Measurements from ENCODE around the gene CD2AP. TPM values are rescaled to one million over a fixed set of nuclear protein-coding genes. Genes with fewer than 3 reads are reported as not detected.

The CD2AP gene
- total RNA-seq, 1 donor from 2014 or later = 47.8 TPM

GRCh38 chr6:47567586-47567985, 90.0 kb downstream of the CD2AP start:
- no peaks in the 10 kb centered on the region for H3K36me3 ChIP-seq (ENCODE audit: control insufficient read depth, insufficient read depth, low read length)
- H3K27me3 ChIP-seq (ENCODE audit: control insufficient read depth, insufficient read depth, low read length) = no peaks in the 10 kb centered on the region
- TF ChIP-seq, protein P1, sequence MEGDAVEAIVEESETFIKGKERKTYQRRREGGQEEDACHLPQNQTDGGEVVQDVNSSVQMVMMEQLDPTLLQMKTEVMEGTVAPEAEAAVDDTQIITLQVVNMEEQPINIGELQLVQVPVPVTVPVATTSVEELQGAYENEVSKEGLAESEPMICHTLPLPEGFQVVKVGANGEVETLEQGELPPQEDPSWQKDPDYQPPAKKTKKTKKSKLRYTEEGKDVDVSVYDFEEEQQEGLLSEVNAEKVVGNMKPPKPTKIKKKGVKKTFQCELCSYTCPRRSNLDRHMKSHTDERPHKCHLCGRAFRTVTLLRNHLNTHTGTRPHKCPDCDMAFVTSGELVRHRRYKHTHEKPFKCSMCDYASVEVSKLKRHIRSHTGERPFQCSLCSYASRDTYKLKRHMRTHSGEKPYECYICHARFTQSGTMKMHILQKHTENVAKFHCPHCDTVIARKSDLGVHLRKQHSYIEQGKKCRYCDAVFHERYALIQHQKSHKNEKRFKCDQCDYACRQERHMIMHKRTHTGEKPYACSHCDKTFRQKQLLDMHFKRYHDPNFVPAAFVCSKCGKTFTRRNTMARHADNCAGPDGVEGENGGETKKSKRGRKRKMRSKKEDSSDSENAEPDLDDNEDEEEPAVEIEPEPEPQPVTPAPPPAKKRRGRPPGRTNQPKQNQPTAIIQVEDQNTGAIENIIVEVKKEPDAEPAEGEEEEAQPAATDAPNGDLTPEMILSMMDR (IDR thresholded peaks at IDR 0.05; ENCODE audit: insufficient read depth, low read length, poor library complexity, severe bottlenecking) = no peak
- DNase-seq (ENCODE audit: low read depth) = no peak
- no peak overlapping the region for H3K4me3 ChIP-seq (ENCODE audit: low read depth, low read length)

DNA sequence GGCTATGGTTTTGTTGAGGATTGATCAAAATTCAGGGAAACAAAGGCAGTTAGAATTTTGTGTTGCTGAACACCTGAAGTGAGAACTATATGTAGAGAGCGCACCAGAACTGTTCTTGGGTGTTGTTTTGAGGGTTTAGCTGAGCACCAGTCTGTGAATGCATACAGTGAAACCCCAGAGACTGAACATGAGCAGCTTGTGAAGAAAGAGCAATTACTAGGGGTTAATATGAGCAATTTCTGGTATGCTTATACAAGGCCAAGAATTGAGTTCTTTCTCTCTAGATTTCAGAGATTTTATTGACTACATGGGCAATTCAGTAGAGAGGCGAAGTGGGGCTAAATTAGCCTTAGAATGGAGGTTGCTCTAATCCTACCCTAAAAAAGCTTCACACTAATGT, 93.9 kb downstream of the CD2AP start:
- no peak for DNase-seq (ENCODE audit: low read depth)
- TF ChIP-seq, protein P1 (IDR thresholded peaks at IDR 0.05; ENCODE audit: insufficient read depth, low read length, poor library complexity, severe bottlenecking) = no peak
- Histone ChIP-seq H3K27me3 (ENCODE audit: control insufficient read depth, insufficient read depth, low read length) (no peaks in the 10 kb centered on the region), H3K36me3 (ENCODE audit: control insufficient read depth, insufficient read depth, low read length) (no peaks in the 10 kb centered on the region), H3K4me3 (ENCODE audit: low read depth, low read length) (no peak overlapping the region)

DNA sequence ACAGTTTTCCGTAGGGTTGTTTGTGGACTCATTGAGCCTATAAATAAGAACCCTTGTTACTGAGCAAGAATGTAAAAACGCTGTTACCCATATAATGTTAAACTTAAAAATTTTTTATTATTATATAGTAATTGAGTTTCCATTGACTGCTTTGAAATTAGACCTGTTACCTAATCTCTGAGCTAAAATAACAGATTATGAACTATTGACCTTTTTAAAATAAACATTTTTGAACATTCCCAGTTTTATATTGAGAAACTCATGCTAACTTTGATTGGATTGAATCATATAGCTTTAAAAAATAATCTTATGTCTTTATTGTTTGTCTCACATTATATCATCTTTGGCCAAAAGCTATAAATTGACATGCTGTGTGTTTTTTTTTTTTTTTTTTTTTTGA, 95.5 kb downstream of the CD2AP start:
- H3K4me3 ChIP-seq (ENCODE audit: low read depth, low read length) = no peak overlapping the region
- TF ChIP-seq, protein P1 (IDR thresholded peaks at IDR 0.05; ENCODE audit: insufficient read depth, low read length, poor library complexity, severe bottlenecking) = no peak
- no peaks in the 10 kb centered on the region for H3K36me3 ChIP-seq (ENCODE audit: control insufficient read depth, insufficient read depth, low read length)
- H3K27me3 ChIP-seq (ENCODE audit: control insufficient read depth, insufficient read depth, low read length) = no peaks in the 10 kb centered on the region
- no peak for DNase-seq (ENCODE audit: low read depth)

GRCh38 chr6:47574789-47575188, 97.2 kb downstream of the CD2AP start:
- Histone ChIP-seq H3K4me3 (ENCODE audit: low read depth, low read length) (no peak overlapping the region), H3K36me3 (ENCODE audit: control insufficient read depth, insufficient read depth, low read length) (peaks cover 2% of the 10 kb centered on the region), H3K27me3 (ENCODE audit: control insufficient read depth, insufficient read depth, low read length) (no peaks in the 10 kb centered on the region)
- no peak for DNase-seq (ENCODE audit: low read depth)
- TF ChIP-seq, protein P1 (IDR thresholded peaks at IDR 0.05; ENCODE audit: insufficient read depth, low read length, poor library complexity, severe bottlenecking) = no peak

DNA sequence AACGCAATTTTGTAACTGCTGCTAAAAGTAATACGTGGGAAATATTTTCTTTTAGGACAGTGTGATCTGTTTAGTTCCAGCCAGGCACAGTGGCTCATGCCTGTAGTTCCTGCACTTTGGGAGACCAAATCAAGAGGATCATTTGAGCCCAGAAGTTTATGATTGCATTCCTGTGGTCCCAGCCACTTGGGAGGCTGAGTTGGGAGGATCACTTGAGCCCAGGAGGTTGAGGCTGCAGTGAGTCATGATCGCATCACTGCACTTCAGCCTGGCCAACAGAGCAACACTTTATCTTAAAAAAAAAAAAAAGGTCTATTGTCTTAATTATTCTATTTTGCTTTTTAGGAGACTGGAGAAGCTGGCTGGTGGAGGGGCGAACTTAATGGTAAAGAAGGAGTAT, 101.5 kb downstream of the CD2AP start:
- TF ChIP-seq, protein P1 (IDR thresholded peaks at IDR 0.05; ENCODE audit: insufficient read depth, low read length, poor library complexity, severe bottlenecking) = no peak
- DNase-seq (ENCODE audit: low read depth) = no peak
- no peaks in the 10 kb centered on the region for H3K27me3 ChIP-seq (ENCODE audit: control insufficient read depth, insufficient read depth, low read length)
- H3K36me3 ChIP-seq (ENCODE audit: control insufficient read depth, insufficient read depth, low read length) = peaks cover 2% of the 10 kb centered on the region
- no peak overlapping the region for H3K4me3 ChIP-seq (ENCODE audit: low read depth, low read length)

DNA sequence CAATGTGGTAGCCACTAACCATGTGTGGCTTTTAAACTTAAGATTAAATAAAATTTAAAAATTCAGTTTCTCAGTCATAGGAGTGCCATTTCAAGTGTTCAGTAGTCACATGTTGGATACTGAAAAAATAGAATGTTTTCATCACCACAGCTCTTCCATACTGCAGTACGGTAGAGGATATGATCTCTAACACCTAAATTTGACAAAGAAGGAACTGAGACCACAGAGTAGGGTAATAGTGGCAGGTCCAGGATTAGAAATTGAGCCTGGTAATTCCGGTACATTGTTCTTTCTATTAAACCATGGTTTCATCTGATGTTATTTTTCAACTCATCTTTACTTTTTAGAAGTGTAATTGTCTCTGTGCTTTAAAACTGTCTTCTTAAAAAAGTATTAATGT, 104.0 kb downstream of the CD2AP start:
- Histone ChIP-seq H3K36me3 (ENCODE audit: control insufficient read depth, insufficient read depth, low read length) (peaks cover 2% of the 10 kb centered on the region), H3K4me3 (ENCODE audit: low read depth, low read length) (no peak overlapping the region), H3K27me3 (ENCODE audit: control insufficient read depth, insufficient read depth, low read length) (no peaks in the 10 kb centered on the region)
- no peak for DNase-seq (ENCODE audit: low read depth)
- TF ChIP-seq, protein P1 (IDR thresholded peaks at IDR 0.05; ENCODE audit: insufficient read depth, low read length, poor library complexity, severe bottlenecking) = no peak
